Measurements from ENCODE around the gene MAP3K20. TPM values are rescaled to one million over a fixed set of nuclear protein-coding genes. Genes with fewer than 3 reads are reported as not detected.

Gene MAP3K20
- total and polyA plus RNA-seq, 2 donors (not counting 3 experiments of a cell fraction or from before 2014, with no cell fraction given) = 7.8 to 31.5 TPM

GRCh38 chr2:173109253-173110188 is 33.9 kb downstream of the MAP3K20 start:
- DNase-seq (ENCODE audit: low read depth, low spot score) (no peak), FAIRE-seq (no peak)
- H3K36me3 ChIP-seq (ENCODE audit: control insufficient read depth in 2 of 2, extremely low read depth in 1 of 2, insufficient read depth in 2 of 2, low read length in 2 of 2) = no peaks in the 10 kb centered on the region
- dilution Hi-C loops (cut with MboI; ENCODE audit: extremely low pct_ligation_motif_present, low sequenced_read_pairs) (no loop called here), intact Hi-C loops (cut with micrococcal nuclease) (no loop called here)
- ChIA-PET POLR2A (interaction anchor here (0.6 kb wide), 1 partner anchor 13 kb away, joined by 3 read pairs; no protein-coding TSS in a partner anchor), CTCF (no interaction called here)
- H3K27me3 ChIP-seq (ENCODE audit: control insufficient read depth in 2 of 2, insufficient read depth in 2 of 2, low read length in 2 of 2) = no peaks in the 10 kb centered on the region
- no peak overlapping the region for H3K27ac ChIP-seq (ENCODE audit: insufficient read depth, low read depth, low read length)
- TF ChIP-seq CTCF (IDR thresholded peaks at IDR 0.05; ENCODE audit: extremely low read depth in 1 of 2, insufficient read depth in 1 of 2, low read depth in 1 of 2, low read length in 2 of 2) (no peak), FOS (IDR thresholded peaks at IDR 0.05; ENCODE audit: borderline replicate concordance, insufficient read depth, low read length) (no peak), JUN (IDR thresholded peaks at IDR 0.05; ENCODE audit: borderline replicate concordance, insufficient read depth, insufficient read length, low read depth) (no peak)
- H3K79me2 ChIP-seq (ENCODE audit: control insufficient read depth, insufficient read depth, low read length) = peaks cover 5% of the 10 kb centered on the region
- no peaks in the 10 kb centered on the region for H3K9me1 ChIP-seq (replicated peaks; ENCODE audit: control insufficient read depth, extremely low read depth, insufficient read depth, low read length)
- no TSS peak for BruUV-seq (replicated peaks)
- no peak overlapping the region for H2AFZ ChIP-seq (ENCODE audit: low read depth, low read length)
- no peaks in the 10 kb centered on the region for H4K20me1 ChIP-seq (replicated peaks; ENCODE audit: control insufficient read depth, extremely low read depth, insufficient read depth, low read length)
- H3K9ac ChIP-seq (replicated peaks; ENCODE audit: extremely low read depth, insufficient read depth, low read length) = no peak overlapping the region
- H3K9me3 ChIP-seq (replicated peaks; ENCODE audit: control insufficient read depth, insufficient read depth, low read length) = no peaks in the 10 kb centered on the region
- no peak overlapping the region for H3K4me2 ChIP-seq (ENCODE audit: insufficient read depth, low read length)
- H3K4me3 ChIP-seq (replicated peaks in 1 of 3; ENCODE audit: insufficient read depth in 1 of 3, low read depth in 1 of 3, low read length in 3 of 3) = no peak overlapping the region
- no peaks in the 10 kb centered on the region for H3K4me1 ChIP-seq (ENCODE audit: control insufficient read depth, extremely low read depth, insufficient read depth, low read length)

GRCh38 chr2:173117678-173118077 is 42.0 kb downstream of the MAP3K20 start:
- no peak for DNase-seq (ENCODE audit: low read depth, low spot score)
- Histone ChIP-seq H3K79me2 (ENCODE audit: control insufficient read depth, insufficient read depth, low read length) (peaks cover 11% of the 10 kb centered on the region), H3K9me3 (replicated peaks; ENCODE audit: control insufficient read depth, insufficient read depth, low read length) (no peaks in the 10 kb centered on the region), H3K9ac (replicated peaks; ENCODE audit: extremely low read depth, insufficient read depth, low read length) (no peak overlapping the region), H3K27ac (ENCODE audit: insufficient read depth, low read depth, low read length) (no peak overlapping the region), H3K4me3 (replicated peaks in 1 of 3; ENCODE audit: insufficient read depth in 1 of 3, low read depth in 1 of 3, low read length in 3 of 3) (no peak overlapping the region), H3K27me3 (ENCODE audit: control insufficient read depth in 2 of 2, insufficient read depth in 2 of 2, low read length in 2 of 2) (no peaks in the 10 kb centered on the region), H3K4me1 (ENCODE audit: control insufficient read depth, extremely low read depth, insufficient read depth, low read length) (no peaks in the 10 kb centered on the region), H3K4me2 (ENCODE audit: insufficient read depth, low read length) (no peak overlapping the region), H3K36me3 (ENCODE audit: control insufficient read depth in 2 of 2, extremely low read depth in 1 of 2, insufficient read depth in 2 of 2, low read length in 2 of 2) (no peaks in the 10 kb centered on the region), H2AFZ (ENCODE audit: low read depth, low read length) (no peak overlapping the region), H4K20me1 (replicated peaks; ENCODE audit: control insufficient read depth, extremely low read depth, insufficient read depth, low read length) (no peaks in the 10 kb centered on the region), H3K9me1 (replicated peaks; ENCODE audit: control insufficient read depth, extremely low read depth, insufficient read depth, low read length) (no peaks in the 10 kb centered on the region)
- ChIA-PET POLR2A (no interaction called here), CTCF (interaction anchor here (1.0 kb wide), 1 partner anchor 13 kb away, joined by 3 read pairs; no protein-coding TSS in a partner anchor)
- TF ChIP-seq GATA2 (IDR thresholded peaks at IDR 0.05; ENCODE audit: insufficient read depth, insufficient read length, low read depth, low read length) (no peak), JUN (IDR thresholded peaks at IDR 0.05; ENCODE audit: borderline replicate concordance, insufficient read depth, insufficient read length, low read depth) (peak; percentile 47)
- dilution Hi-C loops (cut with MboI; ENCODE audit: extremely low pct_ligation_motif_present, low sequenced_read_pairs) (no loop called here), intact Hi-C loops (cut with micrococcal nuclease) (no loop called here)
- BruUV-seq (replicated peaks) = no TSS peak
- no peak for FAIRE-seq
